Nephron progenitor cell (in vitro differentiated cells): ENCODE results near the gene CDKAL1.

Experiments
- DNase-seq: peaks from one replicate; pipeline ENCODE4 v3.0.0; 2021
- H3K27ac Mint-ChIP-seq: 2 replicates; pipeline ENCODE4 v1.8.0; 2021; ENCODE audit warnings: mild to moderate bottlenecking, moderate library complexity, mixed read lengths
- H3K27me3 Mint-ChIP-seq: 2 replicates; pipeline ENCODE4 v1.8.0; 2021; ENCODE audit warnings: mild to moderate bottlenecking, low read depth, mixed read lengths; ENCODE audit not compliant: poor library complexity
- H3K36me3 Mint-ChIP-seq: 2 replicates; pipeline ENCODE4 v1.8.0; 2021; ENCODE audit warnings: low read depth, mixed read lengths
- H3K4me1 Mint-ChIP-seq: 2 replicates; pipeline ENCODE4 v1.8.0; 2021; ENCODE audit warnings: mixed read lengths
- H3K4me3 Mint-ChIP-seq: 2 replicates; pipeline ENCODE4 v1.8.0; 2021; ENCODE audit warnings: mild to moderate bottlenecking, moderate library complexity, mixed read lengths
- H3K9me3 Mint-ChIP-seq: 2 replicates; pipeline ENCODE4 v1.8.0; 2021; ENCODE audit warnings: mild to moderate bottlenecking, moderate library complexity, mixed read lengths
- CTCF ChIP-seq: fragments of 200-600 bp; sonication (generic); IDR thresholded peaks from 2 replicates; pipeline ENCODE4 v1.5.0; 2021; ENCODE audit warnings: antibody characterized with exemption

Gene CDKAL1

GRCh38 chr6:21164768-21165326, 630.6 kb downstream of the CDKAL1 start:
- no peaks in the 10 kb centered on the region for H3K9me3 Mint-ChIP-seq
- H3K4me1 Mint-ChIP-seq = peaks cover 15% of the 10 kb centered on the region
- H3K4me3 Mint-ChIP-seq = no peak overlapping the region
- H3K27me3 Mint-ChIP-seq = no peaks in the 10 kb centered on the region
- no peak for TF ChIP-seq CTCF
- H3K36me3 Mint-ChIP-seq = peaks cover 4% of the 10 kb centered on the region
- DNase-seq = no peak
- no peak overlapping the region for H3K27ac Mint-ChIP-seq

GRCh38 chr6:21166754-21167153, 632.5 kb downstream of the CDKAL1 start:
- H3K4me3 Mint-ChIP-seq = no peak overlapping the region
- no peak for TF ChIP-seq CTCF
- DNase-seq = no peak
- H3K27ac Mint-ChIP-seq = no peak overlapping the region
- peaks cover 15% of the 10 kb centered on the region for H3K4me1 Mint-ChIP-seq
- H3K9me3 Mint-ChIP-seq = no peaks in the 10 kb centered on the region
- no peaks in the 10 kb centered on the region for H3K27me3 Mint-ChIP-seq
- H3K36me3 Mint-ChIP-seq = peaks cover 4% of the 10 kb centered on the region

GRCh38 chr6:21167790-21168189, 633.5 kb downstream of the CDKAL1 start:
- Mint-ChIP-seq H3K27ac (no peak overlapping the region), H3K27me3 (no peaks in the 10 kb centered on the region), H3K9me3 (no peaks in the 10 kb centered on the region), H3K36me3 (peaks cover 10% of the 10 kb centered on the region), H3K4me3 (no peak overlapping the region), H3K4me1 (peaks cover 15% of the 10 kb centered on the region)
- no peak for DNase-seq
- TF ChIP-seq CTCF = no peak

DNA sequence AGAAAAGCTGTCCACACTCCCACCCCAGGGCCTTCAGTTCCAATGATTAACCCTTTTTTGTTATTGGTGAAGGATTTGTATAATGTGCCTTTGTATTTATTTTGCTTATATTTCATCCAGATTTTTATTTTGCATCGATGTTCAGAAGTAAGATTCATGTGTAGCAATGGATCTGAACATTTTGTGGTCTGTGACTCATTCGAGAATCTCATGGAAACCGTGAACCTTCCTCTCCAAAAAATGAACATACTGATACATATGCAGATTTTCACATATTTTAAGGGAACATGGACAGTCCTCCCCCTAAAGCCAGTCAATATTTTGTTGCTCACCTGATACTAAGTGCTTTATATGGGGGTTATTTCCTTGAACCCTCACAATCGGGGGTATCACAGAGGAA, 637.5 kb downstream of the CDKAL1 start:
- no peaks in the 10 kb centered on the region for H3K9me3 Mint-ChIP-seq
- DNase-seq = no peak
- peaks cover 10% of the 10 kb centered on the region for H3K36me3 Mint-ChIP-seq
- no peak overlapping the region for H3K27ac Mint-ChIP-seq
- H3K27me3 Mint-ChIP-seq = no peaks in the 10 kb centered on the region
- H3K4me3 Mint-ChIP-seq = no peak overlapping the region
- no peak for TF ChIP-seq CTCF
- no peaks in the 10 kb centered on the region for H3K4me1 Mint-ChIP-seq

- no peaks in the 10 kb centered on the region for H3K9me3 Mint-ChIP-seq
- DNase-seq = no peak
- no peaks in the 10 kb centered on the region for H3K27me3 Mint-ChIP-seq
- no peak for TF ChIP-seq CTCF
- H3K36me3 Mint-ChIP-seq = peaks cover 9% of the 10 kb centered on the region
- H3K4me1 Mint-ChIP-seq = no peaks in the 10 kb centered on the region
- H3K27ac Mint-ChIP-seq = no peak overlapping the region
- no peak overlapping the region for H3K4me3 Mint-ChIP-seq
Measured at GRCh38 chr6:21173031-21173430, 638.8 kb downstream of the CDKAL1 start.

GRCh38 chr6:21173678-21174077, 639.4 kb downstream of the CDKAL1 start:
- Mint-ChIP-seq H3K27me3 (no peaks in the 10 kb centered on the region), H3K4me1 (no peaks in the 10 kb centered on the region), H3K9me3 (no peaks in the 10 kb centered on the region), H3K4me3 (no peak overlapping the region), H3K27ac (peak overlapping the region; percentile 31), H3K36me3 (peaks cover 6% of the 10 kb centered on the region)
- no peak for TF ChIP-seq CTCF
- no peak for DNase-seq
